Limb (tissue), 2 donors: ENCODE measurements around the gene AHDC1.
A peak's percentile ranks its signal among the peaks of the same experiment; 100 is the strongest.
"Not testable (repeated sequence)": the region's sequence is repeated elsewhere in the genome, so short reads cannot be mapped to it uniquely, and the experiment has no call there.

Experiments used
- DNase-seq, 2 donors: peaks; one replicate each; pipeline ENCODE4 v3.0.0-alpha.2; 2016; ENCODE audit errors: extremely low spot score in 2 of 2

AHDC1 gene

DNA sequence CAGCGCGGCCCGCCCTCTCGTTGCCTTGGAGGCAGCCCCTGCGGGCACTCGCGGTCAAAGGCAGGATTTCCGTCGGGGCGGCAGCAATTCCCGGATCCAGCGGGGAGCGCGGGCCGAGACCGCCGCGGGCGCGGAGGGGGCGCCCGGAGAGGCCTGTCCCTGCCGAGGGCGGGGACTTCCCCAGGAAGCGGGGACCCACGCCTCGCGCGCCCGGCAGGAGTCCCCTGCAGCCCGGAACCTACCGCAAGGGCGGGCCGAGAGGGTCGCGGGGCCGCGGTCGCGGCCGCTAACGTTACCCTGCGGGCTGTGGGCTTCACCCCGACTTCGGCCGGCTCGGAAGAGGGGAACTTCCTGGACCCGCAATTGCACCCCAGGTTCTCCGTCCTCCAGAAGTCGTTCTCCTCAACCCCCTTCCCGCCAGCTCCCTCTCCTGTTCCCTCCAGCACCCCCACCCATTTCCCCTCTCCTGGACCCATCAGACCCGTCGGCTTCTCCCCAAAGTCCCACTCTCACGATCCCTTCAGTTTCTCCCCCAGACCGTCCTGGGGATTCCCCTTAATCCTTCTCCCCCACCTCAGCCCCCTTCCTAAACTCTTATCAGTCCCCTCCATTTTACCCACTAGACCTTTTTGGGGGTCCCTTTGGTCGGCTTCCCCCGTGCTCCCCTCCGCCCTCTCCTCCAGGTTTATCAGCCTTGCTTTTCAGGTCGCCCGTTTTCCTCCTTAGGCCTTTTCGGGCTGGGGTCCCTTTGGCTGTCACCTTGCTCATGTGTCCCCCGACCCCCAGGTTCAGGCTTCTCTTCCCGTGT is 30.4 kb upstream of the AHDC1 start:
- DNase-seq, result peak in 1 of 2 donors; percentile 65

DNA sequence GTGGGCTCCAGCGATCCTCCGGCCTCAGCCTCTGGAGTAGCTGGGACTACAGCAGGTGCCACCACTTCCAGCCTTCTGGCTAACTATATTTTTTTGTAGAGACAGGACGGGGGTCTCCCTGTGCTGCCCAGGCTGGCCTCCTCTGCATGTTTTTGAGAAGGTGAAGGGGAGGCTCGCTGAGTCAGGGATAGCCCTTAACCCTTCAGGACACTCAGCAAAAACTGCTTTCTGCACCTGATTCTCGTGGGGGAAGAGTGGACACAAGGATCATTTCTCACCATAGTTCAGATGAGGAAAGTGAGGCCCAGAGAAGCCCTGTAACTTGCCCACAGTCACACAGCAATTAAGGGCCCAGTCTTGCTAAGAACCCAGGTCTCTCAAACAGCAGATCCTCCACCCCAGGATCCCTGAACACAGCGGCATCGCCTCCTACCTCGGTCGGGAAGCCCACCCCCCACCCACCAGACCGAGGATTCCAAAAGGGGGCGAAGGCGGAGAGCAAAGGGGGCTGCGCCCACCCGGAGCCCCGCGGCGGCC is 29.8 kb upstream of the AHDC1 start:
- no peak for DNase-seq

DNA sequence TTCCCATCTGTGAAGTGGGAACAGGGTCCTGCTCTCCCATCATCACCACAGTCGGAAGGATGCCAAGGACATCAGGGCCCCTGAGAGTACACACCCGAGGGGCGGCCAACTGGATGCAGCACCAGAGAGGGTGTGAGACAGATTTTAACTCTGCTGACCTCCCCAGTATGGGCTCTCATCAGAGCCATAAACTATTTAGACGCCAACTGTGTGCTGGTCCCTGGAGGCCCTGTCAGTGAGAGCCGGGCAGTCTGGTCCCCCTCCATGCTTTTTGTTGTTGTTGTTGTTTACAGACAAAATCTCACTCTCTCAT is 29.3 kb upstream of the AHDC1 start:
- DNase-seq, result no peak

GRCh38 chr1:27632387-27633297 is 28.7 kb upstream of the AHDC1 start:
- no peak for DNase-seq

DNA sequence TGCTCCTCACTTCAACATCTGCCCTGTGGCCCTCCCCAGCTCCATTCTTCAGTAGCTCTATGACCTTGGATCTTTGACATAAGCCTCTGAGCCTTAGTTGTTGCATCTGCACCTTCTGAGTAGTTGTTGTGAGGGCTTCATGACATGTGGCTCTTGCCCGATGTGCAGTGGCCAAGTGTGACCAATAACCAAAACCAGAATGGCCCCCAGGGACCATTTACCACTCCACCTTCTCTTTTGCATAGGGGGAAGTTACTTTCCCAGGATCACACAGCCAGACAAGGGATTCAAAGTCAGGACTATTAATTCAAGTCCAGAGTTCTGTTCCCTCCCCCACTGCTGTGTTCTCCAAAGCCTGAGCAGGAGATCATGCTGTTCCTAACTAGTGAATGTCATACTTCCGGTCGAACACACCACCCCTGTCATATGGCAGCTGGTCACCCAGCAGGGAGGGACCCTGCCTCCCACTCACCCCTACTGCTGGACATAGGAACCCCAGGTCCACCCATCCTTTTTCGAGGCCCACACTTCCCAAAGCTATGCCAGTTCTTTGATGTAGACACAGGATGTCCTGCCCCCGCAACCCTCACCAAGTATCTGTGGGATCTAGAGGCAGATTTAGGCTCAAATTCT is 27.0 kb upstream of the AHDC1 start:
- DNase-seq, result no peak

- no peak for DNase-seq
These were observed 24.8 kb upstream of the AHDC1 start for GRCh38 chr1:27628712-27629111.

DNA sequence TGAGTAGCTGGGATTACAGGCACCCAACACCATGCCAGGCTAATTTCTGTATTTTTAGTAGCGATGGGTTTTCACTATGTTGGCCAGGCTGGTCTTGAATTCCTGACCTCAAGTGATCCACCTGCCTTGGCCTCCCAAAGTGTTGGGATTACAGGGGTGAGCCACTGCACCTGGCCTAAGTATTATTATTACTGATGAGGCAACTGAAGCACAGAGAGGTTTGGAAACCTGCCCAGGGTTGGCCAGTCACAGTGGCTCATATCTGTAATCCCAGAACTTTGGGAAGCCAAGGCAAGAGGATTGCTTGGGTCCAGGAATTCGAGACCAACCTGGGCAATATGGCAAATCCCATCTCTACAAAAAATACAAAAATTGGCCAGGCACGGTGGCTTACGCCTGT is 23.8 kb upstream of the AHDC1 start:
- DNase-seq, result not testable (repeated sequence)

GRCh38 chr1:27627061-27627460 is 23.1 kb upstream of the AHDC1 start:
- no peak for DNase-seq

DNA sequence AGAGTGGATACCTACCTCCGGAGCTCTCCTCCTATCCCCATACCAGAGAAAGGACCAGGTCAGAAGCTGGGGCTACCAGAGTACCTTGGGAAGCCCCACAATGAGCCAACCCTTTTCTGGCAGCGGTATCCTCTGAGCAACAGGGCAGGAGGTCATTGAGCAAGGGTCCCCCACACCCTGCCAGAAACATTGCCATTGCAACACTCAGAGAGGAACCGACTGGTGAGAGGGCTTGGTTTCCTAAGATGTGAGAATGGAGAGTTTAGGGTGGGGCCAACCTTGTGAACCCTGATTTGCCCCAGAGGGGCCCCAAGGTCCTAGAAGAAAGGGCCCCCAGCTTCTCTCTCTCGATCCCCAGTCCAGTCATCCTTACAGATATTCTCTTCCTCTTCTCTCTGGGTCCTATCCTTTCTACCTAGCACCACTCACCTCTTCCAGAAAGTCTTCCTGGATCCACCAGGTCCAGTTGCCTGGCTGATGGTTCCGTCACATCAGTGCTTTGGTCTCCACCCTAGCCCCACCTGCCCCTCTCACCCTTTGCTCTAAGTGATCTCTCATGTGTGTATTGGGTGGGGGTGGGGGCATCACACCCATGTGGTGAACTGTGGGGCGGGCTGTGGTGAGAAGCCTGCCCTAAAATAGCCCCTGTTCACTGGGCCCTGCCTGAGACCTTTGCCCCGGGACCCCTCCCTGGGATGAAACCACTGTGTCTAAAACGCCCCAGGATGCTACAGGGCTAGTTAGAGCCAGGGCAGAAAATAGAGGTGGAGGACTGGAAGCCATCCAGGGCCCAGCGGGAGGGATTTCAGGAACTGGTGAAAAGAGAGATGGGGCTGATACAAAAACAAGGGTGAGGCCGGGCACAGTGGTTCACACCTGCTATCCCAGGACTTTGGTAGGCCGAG is 22.3 kb upstream of the AHDC1 start:
- no peak for DNase-seq

- DNase-seq, result no peak
These were observed 20.7 kb upstream of the AHDC1 start for GRCh38 chr1:27624467-27625178.

- no peak for DNase-seq
These were observed 19.6 kb upstream of the AHDC1 start for GRCh38 chr1:27623327-27624212.

GRCh38 chr1:27622828-27623227 is 18.9 kb upstream of the AHDC1 start:
- no peak for DNase-seq

DNA sequence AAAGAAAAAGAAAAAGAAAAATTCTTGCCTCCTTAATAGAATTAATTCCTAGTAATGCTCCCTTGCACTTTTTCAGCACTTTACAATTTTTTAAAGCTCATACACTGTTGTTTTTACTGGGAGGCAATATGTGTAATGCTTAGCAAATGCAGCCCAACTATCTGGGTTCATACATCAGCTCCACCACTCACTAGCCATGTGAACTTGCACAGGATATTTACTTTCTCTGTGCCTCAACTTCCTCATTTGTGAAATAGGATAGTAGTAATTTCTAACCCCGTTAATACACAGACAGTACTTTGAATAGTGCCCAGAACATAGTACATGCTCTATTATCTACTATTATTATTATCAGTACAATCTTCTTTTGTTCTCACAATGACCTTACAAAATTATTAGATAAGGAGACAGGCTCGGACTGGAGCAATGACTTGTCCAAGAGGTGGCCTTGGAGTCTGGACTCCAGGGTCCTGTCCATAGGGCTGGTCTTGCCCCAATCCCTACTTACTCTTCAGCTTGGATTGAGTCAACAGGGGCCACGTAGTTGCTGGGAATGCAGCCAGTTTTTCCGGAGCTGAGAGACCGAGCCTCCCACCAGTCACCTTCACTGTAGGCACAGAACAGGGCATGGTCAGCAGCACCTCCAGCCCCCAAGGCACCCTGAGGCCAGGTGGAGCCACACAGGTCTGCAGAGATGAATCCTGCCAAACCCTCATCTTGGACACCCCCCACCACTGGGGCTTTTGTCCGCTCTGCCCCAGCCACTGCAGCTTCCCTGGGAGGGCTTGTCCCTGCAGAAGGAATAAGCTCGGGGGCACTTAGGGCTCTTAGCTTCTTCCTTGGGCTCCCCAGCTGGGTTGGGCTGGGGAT is 17.3 kb upstream of the AHDC1 start:
- DNase-seq, result no peak

DNA sequence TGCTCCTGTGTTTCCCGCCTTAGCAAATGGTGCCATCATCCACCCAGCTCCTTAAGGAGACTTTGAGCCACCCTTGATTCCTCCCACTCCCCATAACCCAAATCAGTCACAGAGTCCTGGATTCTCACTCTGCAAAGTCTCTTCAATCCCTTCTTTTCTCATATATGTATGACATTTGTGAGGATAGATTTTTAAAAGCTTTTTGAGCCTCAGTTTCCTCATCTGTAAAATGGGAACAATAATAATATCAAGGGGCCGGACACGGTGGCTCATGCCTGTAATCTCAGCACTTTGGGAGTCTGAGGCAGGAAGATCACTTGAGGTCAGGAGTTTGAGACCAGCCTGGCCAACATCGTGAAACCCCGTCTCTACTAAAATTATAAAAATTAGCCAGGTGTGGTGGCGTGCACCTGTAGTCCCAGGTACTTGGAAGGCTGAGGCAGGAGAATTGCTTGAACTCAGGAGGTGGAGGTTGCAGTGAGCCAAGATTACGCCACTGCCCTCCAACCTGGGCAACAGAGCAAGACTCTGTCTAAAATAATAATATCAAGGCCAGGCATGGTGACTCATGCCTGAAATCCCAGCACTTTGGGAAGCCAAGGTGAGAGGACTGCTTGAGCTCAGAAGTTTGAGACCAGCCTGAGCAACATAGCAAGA is 16.0 kb upstream of the AHDC1 start:
- DNase-seq, result not testable (repeated sequence)

- no peak for DNase-seq
These were observed 14.6 kb upstream of the AHDC1 start for GRCh38 chr1:27618341-27619082.

- DNase-seq, result no peak
These were observed 13.5 kb upstream of the AHDC1 start for GRCh38 chr1:27617420-27617819.

DNA sequence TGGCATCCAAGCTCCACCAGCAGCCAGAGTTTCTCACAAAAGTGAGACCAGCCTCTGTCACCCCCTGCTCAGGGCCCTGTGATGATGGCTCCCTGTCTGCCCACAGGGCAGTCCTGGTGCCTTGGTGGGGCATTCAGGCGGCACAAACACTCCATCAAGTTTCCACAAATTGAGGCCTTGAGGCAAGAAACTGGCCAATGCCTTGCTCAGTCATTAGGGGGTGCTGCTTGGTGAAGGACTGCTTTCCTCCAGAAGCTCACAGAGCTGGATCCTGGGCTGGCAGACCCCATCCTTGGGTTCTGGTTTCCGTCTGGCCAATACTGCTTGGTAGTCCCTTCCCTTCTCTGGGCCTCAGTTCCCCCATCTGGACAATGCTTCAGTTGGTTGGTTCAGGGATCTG is 12.5 kb upstream of the AHDC1 start:
- no peak for DNase-seq
